HEK293 (cell line): Measurements from ENCODE around the gene WDFY3.

Experiments
- BCL11A ChIP-seq: fragments of 450-650 bp; formaldehyde crosslinking; IDR thresholded peaks from 2 replicates; pipeline ENCODE4 v1.5.1; 2016; ENCODE audit warnings: low read depth, missing biosample characterization, missing genetic modification characterization
- GLIS2 ChIP-seq: fragments of 450-650 bp; formaldehyde crosslinking; IDR thresholded peaks from 2 replicates; pipeline ENCODE4 v1.5.1; 2016; ENCODE audit warnings: missing biosample characterization, missing genetic modification characterization
- HOXA7 ChIP-seq: sonication (generic); formaldehyde crosslinking; IDR thresholded peaks from 2 replicates; pipeline ENCODE4 v1.8.1; 2022; ENCODE audit warnings: missing genetic modification reagents, borderline replicate concordance
- KLF1 ChIP-seq: fragments of 450-650 bp; formaldehyde crosslinking; IDR thresholded peaks from 2 replicates; pipeline ENCODE4 v1.5.1; 2016; ENCODE audit warnings: missing biosample characterization, missing genetic modification characterization
- MYNN ChIP-seq: fragments of 450-650 bp; formaldehyde crosslinking; IDR thresholded peaks from 2 replicates; pipeline ENCODE4 v1.5.1; 2016; ENCODE audit warnings: missing biosample characterization, missing genetic modification characterization, borderline replicate concordance
- PRDM2 ChIP-seq: fragments of 450-650 bp; formaldehyde crosslinking; IDR thresholded peaks from 2 replicates; pipeline ENCODE4 v1.5.1; 2016; ENCODE audit warnings: missing biosample characterization, missing genetic modification characterization, borderline replicate concordance
- PRDM6 ChIP-seq: fragments of 450-650 bp; formaldehyde crosslinking; IDR thresholded peaks from 2 replicates; pipeline ENCODE4 v1.5.1; 2017; ENCODE audit warnings: missing biosample characterization, missing genetic modification characterization
- SCRT2 ChIP-seq: fragments of 450-650 bp; formaldehyde crosslinking; IDR thresholded peaks from 2 replicates; pipeline ENCODE4 v1.5.1; 2016; ENCODE audit warnings: missing biosample characterization, missing genetic modification characterization
- ZEB2 ChIP-seq: fragments of 450-650 bp; formaldehyde crosslinking; IDR thresholded peaks from 2 replicates; pipeline ENCODE4 v1.5.1; 2016; ENCODE audit warnings: missing biosample characterization, missing genetic modification characterization
- ZNF140 ChIP-seq: fragments of 450-650 bp; formaldehyde crosslinking; IDR thresholded peaks from 2 replicates; pipeline ENCODE4 v1.5.1; 2016; ENCODE audit warnings: missing biosample characterization, missing genetic modification characterization
- ZNF184 ChIP-seq: fragments of 450-650 bp; IDR thresholded peaks from 2 replicates; pipeline ENCODE4 v1.5.1; 2018; ENCODE audit warnings: missing biosample characterization, mild to moderate bottlenecking, missing genetic modification characterization
- ZNF202 ChIP-seq: fragments of 450-650 bp; formaldehyde crosslinking; IDR thresholded peaks from 2 replicates; pipeline ENCODE4 v1.5.1; 2016; ENCODE audit warnings: missing biosample characterization, missing genetic modification characterization, borderline replicate concordance
- ZNF26 ChIP-seq: fragments of 450-650 bp; formaldehyde crosslinking; IDR thresholded peaks from 2 replicates; pipeline ENCODE4 v1.5.1; 2016; ENCODE audit warnings: missing biosample characterization, missing genetic modification characterization
- ZNF311 ChIP-seq: fragments of 450-650 bp; formaldehyde crosslinking; IDR thresholded peaks from 2 replicates; pipeline ENCODE4 v1.5.1; 2017; ENCODE audit warnings: missing biosample characterization, missing genetic modification characterization, borderline replicate concordance
- ZNF335 ChIP-seq: fragments of 450-650 bp; formaldehyde crosslinking; conservative IDR thresholded peaks from 2 replicates; pipeline ENCODE4 v1.5.1; 2016; ENCODE audit warnings: missing biosample characterization, missing genetic modification characterization
- ZNF350 ChIP-seq: fragments of 450-650 bp; formaldehyde crosslinking; IDR thresholded peaks from 2 replicates; pipeline ENCODE4 v1.5.0; 2017; ENCODE audit warnings: missing biosample characterization, mild to moderate bottlenecking, missing genetic modification characterization
- ZNF433 ChIP-seq: fragments of 450-650 bp; formaldehyde crosslinking; IDR thresholded peaks from 2 replicates; pipeline ENCODE4 v1.5.1; 2016; ENCODE audit warnings: missing biosample characterization, missing genetic modification characterization, low read depth
- ZNF514 ChIP-seq: fragments of 450-650 bp; formaldehyde crosslinking; IDR thresholded peaks from 2 replicates; pipeline ENCODE4 v1.5.1; 2016; ENCODE audit warnings: missing biosample characterization, missing genetic modification characterization
- ZNF529 ChIP-seq: fragments of 450-650 bp; formaldehyde crosslinking; IDR thresholded peaks from 2 replicates; pipeline ENCODE4 v1.5.1; 2017; ENCODE audit warnings: missing genetic modification characterization, missing biosample characterization; ENCODE audit not compliant: insufficient replicate concordance
- ZNF561 ChIP-seq: fragments of 450-650 bp; IDR thresholded peaks from 2 replicates; pipeline ENCODE4 v1.5.1; 2018; ENCODE audit warnings: missing biosample characterization, missing genetic modification characterization, borderline replicate concordance
- ZNF600 ChIP-seq: fragments of 450-650 bp; formaldehyde crosslinking; IDR thresholded peaks from 2 replicates; pipeline ENCODE4 v1.5.1; 2016; ENCODE audit warnings: missing biosample characterization, missing genetic modification characterization
- TF ChIP-seq, protein P1 (sequence below): fragments of 450-650 bp; formaldehyde crosslinking; IDR thresholded peaks from 2 replicates; pipeline ENCODE4 v1.5.1; 2016; ENCODE audit warnings: missing biosample characterization, missing genetic modification characterization
- TF ChIP-seq, protein P2 (sequence below): fragments of 450-650 bp; formaldehyde crosslinking; IDR thresholded peaks from 2 replicates; pipeline ENCODE4 v1.5.1; 2016; ENCODE audit warnings: missing biosample characterization, missing genetic modification characterization, low read depth
- TF ChIP-seq, protein P3 (sequence below): fragments of 450-650 bp; formaldehyde crosslinking; IDR thresholded peaks from 2 replicates; pipeline ENCODE4 v1.5.1; 2016; ENCODE audit warnings: missing biosample characterization, missing genetic modification characterization

Gene WDFY3

DNA sequence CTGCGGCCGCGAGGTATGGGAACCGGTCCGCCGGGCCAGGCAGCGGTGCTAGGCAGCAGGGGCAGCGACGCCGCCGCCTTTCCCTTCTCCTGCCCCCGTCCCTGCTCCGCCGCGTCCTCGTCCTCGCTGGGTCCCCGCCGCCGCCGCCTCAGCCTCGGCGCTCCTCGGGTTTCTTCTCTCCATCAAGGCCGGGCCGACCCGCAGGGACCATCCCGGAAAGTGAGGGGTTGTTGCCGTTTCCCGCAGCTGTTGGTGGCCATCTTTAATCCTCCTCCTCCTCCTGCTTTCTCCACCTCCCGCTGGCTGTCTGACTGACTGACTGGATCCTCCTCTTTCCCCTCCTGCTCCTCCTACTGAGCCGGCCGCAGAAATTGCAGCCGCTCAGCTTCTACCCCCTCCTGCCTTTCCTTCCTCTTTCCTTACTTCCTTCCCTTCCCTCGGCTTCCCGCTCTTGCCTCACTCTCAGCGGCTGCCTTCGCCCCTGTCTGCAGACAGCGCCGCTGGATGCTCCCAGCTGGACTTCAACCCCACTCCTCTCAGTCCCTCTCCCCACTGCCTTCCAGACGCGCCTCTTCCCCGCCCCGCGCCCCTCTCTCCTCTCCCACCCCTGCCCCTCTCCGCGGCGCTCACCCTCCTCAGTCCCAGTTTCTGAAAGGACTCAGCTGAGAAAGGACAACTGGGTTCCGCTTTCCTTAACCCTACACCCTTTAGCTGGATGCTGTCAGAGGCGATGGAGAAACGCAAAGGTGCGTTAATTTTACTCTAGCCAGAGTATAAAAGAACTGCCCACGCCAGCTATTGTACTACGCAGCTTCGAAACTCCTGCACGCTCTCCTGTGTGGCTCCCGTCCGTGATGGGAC, at the start of gene WDFY3 (continued):
- no peak for TF ChIP-seq PRDM2 (tag by site-specific recombination)
- TF ChIP-seq ZNF600 = peak; percentile 74; the same call in 1 of the 2 replicates
- TF ChIP-seq MYNN (tag by site-specific recombination) = no peak
- TF ChIP-seq, protein P1, sequence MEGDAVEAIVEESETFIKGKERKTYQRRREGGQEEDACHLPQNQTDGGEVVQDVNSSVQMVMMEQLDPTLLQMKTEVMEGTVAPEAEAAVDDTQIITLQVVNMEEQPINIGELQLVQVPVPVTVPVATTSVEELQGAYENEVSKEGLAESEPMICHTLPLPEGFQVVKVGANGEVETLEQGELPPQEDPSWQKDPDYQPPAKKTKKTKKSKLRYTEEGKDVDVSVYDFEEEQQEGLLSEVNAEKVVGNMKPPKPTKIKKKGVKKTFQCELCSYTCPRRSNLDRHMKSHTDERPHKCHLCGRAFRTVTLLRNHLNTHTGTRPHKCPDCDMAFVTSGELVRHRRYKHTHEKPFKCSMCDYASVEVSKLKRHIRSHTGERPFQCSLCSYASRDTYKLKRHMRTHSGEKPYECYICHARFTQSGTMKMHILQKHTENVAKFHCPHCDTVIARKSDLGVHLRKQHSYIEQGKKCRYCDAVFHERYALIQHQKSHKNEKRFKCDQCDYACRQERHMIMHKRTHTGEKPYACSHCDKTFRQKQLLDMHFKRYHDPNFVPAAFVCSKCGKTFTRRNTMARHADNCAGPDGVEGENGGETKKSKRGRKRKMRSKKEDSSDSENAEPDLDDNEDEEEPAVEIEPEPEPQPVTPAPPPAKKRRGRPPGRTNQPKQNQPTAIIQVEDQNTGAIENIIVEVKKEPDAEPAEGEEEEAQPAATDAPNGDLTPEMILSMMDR (tag by site-specific recombination) = peak; percentile 65; the same call in 1 of the 2 replicates
- TF ChIP-seq BCL11A (tag by site-specific recombination) = no peak
- TF ChIP-seq ZEB2 (tag by site-specific recombination) = peak; percentile 81
- TF ChIP-seq, protein P2, sequence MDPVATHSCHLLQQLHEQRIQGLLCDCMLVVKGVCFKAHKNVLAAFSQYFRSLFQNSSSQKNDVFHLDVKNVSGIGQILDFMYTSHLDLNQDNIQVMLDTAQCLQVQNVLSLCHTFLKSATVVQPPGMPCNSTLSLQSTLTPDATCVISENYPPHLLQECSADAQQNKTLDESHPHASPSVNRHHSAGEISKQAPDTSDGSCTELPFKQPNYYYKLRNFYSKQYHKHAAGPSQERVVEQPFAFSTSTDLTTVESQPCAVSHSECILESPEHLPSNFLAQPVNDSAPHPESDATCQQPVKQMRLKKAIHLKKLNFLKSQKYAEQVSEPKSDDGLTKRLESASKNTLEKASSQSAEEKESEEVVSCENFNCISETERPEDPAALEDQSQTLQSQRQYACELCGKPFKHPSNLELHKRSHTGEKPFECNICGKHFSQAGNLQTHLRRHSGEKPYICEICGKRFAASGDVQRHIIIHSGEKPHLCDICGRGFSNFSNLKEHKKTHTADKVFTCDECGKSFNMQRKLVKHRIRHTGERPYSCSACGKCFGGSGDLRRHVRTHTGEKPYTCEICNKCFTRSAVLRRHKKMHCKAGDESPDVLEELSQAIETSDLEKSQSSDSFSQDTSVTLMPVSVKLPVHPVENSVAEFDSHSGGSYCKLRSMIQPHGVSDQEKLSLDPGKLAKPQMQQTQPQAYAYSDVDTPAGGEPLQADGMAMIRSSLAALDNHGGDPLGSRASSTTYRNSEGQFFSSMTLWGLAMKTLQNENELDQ (tag by site-specific recombination) = no peak
- TF ChIP-seq PRDM6 (tag by site-specific recombination) = no peak
- TF ChIP-seq ZNF514 = no peak
- no peak for TF ChIP-seq ZNF350 (tag by site-specific recombination)
- TF ChIP-seq ZNF433 (tag by site-specific recombination) = no peak
- TF ChIP-seq, protein P3, sequence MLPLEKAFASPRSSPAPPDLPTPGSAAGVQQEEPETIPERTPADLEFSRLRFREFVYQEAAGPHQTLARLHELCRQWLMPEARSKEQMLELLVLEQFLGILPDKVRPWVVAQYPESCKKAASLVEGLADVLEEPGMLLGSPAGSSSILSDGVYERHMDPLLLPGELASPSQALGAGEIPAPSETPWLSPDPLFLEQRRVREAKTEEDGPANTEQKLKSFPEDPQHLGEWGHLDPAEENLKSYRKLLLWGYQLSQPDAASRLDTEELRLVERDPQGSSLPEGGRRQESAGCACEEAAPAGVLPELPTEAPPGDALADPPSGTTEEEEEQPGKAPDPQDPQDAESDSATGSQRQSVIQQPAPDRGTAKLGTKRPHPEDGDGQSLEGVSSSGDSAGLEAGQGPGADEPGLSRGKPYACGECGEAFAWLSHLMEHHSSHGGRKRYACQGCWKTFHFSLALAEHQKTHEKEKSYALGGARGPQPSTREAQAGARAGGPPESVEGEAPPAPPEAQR = no peak
- TF ChIP-seq ZNF311 (tag by site-specific recombination) = no peak
- peak; percentile 68 for TF ChIP-seq ZNF335
- no peak for TF ChIP-seq SCRT2
- TF ChIP-seq ZNF140 (tag by site-specific recombination) = no peak
- TF ChIP-seq ZNF26 (tag by site-specific recombination) = no peak
- no peak for TF ChIP-seq ZNF184 (tag by site-specific recombination)
- no peak for TF ChIP-seq HOXA7 (CRISPR knock-in tag)
- peak; percentile 7; the same call in 1 of the 2 replicates for TF ChIP-seq KLF1 (tag by site-specific recombination)
- TF ChIP-seq GLIS2 (tag by site-specific recombination) = peak; percentile 71
- TF ChIP-seq ZNF561 (tag by site-specific recombination) = no peak
- no peak for TF ChIP-seq ZNF202 (tag by site-specific recombination)
- no peak for TF ChIP-seq ZNF529
